ENCODE measurements around the gene YTHDF2. TPM values are rescaled to one million over a fixed set of nuclear protein-coding genes. Genes with fewer than 3 reads are reported as not detected.
A peak's percentile ranks its signal among the peaks of the same experiment; 100 is the strongest.
"Not testable (repeated sequence)": the region's sequence is repeated elsewhere in the genome, so short reads cannot be mapped to it uniquely, and the experiment has no call there.

The YTHDF2 gene
- total RNA-seq (2014; rRNA removed; shearing (Covaris generic)) = 35.7 and 46.4 TPM in 2 replicates

DNA sequence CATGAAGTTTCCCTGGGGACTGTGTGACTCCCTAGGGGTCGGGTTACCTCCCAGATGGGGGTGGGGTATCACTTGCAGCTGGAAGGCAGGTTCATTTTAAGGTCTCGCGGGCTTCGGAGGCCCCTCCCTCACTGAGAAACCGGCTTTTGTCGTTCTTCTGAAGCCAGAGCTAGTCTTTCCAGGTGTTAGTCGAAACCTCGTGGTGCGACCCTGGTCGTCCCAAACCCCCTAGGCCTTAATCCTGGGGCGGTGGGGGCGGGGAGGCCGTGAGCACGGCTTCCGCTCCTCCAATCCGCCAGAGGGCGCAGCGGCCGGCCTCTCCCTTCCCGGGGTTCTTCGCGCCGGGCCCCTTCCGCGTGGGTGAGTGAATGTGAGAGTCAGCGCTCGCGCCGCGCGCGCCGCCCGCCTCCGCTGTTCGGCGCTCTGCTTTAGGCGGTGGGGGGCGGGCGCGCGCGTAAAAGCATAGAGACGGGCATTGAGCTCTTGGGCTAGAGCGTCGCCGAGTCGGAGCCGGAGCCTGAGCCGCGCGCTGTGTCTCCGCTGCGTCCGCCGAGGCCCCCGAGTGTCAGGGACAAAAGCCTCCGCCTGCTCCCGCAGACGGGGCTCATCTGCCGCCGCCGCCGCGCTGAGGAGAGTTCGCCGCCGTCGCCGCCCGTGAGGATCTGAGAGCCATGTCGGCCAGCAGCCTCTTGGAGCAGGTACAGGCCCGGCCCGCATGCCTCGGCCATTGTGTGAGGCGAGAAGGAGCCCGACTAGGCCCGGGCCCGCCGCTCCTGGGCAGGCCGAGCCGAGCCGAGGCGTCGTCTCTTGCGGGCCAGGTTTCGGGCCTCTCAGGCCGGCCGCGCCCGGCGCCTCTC, at the start of gene YTHDF2:
Gene YTHDF2, plus strand, starts transcription at position 491 of the 857 bp plus-strand sequence. Its CDS starts 181 bp downstream, at position 672.
- no peaks in the 10 kb centered on the region for H3K9me3 ChIP-seq (replicated peaks)
- peak within 1 kb of the TSS; percentile 73 for H3K27ac ChIP-seq
- H3K4me3 ChIP-seq = peak within 1 kb of the TSS; percentile 89
- DNase-seq (ENCODE audit: low read depth in 1 of 2, low spot score in 2 of 2) = peak; percentile 98
- H3K27me3 ChIP-seq (replicated peaks) = no peaks in the 10 kb centered on the region
- H3K36me3 ChIP-seq = peaks cover 47% of the 10 kb centered on the region
- peaks cover 15% of the 10 kb centered on the region for H3K4me1 ChIP-seq (replicated peaks)

DNA sequence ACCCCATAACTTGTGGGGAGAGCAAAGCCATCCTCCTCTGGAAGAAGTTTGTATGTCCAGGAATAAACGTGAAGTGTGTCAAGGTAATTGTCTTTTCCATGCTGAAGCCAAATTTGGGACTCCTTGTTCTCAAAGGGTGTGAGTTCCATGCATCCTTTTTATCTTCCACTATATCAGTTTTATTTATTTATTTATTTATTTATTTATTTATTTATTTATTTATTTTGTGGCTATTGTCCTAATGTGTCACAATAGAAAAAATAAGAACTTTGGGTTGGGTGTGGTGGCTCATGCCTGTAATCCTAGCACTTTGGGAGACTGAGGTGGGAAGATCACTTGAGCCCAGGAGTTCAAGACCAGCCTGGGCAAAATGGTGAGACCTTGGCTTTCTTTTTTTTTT, 45.1 kb upstream of the YTHDF2 start:
- DNase-seq (ENCODE audit: low read depth in 1 of 2, low spot score in 2 of 2); H3K4me3 ChIP-seq: not testable (repeated sequence)

DNA sequence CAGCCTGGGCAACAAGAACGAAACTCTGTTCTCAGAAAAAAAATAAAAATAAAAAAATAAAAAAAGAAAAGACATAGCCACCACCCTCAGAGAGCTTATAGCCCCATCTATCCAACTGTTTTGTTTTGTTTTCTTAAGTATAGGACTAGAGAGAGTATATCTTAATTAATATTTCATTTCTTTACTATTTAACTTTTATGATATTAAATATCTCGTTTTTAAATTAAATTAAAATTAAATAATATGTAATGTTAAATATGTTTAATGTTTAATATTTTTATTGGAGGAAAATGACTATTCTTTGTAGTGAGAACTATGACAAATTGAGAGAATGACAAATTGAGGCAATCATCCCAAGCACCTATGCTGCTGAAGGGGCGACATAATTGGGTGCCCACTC, 33.1 kb upstream of the YTHDF2 start:
- H3K27ac ChIP-seq = no peak overlapping the region
- H3K36me3 ChIP-seq = peaks cover 31% of the 10 kb centered on the region
- no peaks in the 10 kb centered on the region for H3K9me3 ChIP-seq (replicated peaks)
- H3K4me3 ChIP-seq = no peak overlapping the region
- no peak for DNase-seq (ENCODE audit: low read depth in 1 of 2, low spot score in 2 of 2)
- no peaks in the 10 kb centered on the region for H3K4me1 ChIP-seq (replicated peaks)
- H3K27me3 ChIP-seq (replicated peaks) = no peaks in the 10 kb centered on the region

More for the DNA sequence above, 45.1 kb upstream of the YTHDF2 start:
- H3K4me1 ChIP-seq (replicated peaks); H3K27me3 ChIP-seq (replicated peaks); H3K27ac ChIP-seq; H3K9me3 ChIP-seq (replicated peaks): not testable (repeated sequence)
- H3K36me3 ChIP-seq = peaks cover 39% of the 10 kb centered on the region

DNA sequence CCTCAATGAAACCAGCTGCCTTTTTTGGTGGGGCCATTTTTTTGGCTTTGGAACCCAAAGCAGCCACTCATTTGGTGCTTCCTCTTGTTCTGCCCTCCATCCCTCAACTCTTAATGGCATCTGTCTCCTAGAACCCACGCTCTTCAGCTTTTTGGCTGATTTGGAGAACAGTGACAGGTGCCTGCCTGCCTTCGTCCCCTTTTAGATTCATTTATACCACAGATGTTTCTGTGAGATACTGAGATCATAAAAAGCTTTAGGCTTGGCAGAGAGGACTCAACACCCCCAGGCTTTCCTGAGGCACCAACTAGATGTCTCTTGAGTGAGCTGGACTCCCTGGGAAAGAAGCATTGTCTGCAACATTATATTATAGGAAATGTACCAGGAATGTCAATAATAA, 20.4 kb upstream of the YTHDF2 start:
- Histone ChIP-seq H3K36me3 (peaks cover 19% of the 10 kb centered on the region), H3K4me3 (no peak overlapping the region), H3K27ac (no peak overlapping the region), H3K4me1 (replicated peaks) (peaks cover 12% of the 10 kb centered on the region), H3K27me3 (replicated peaks) (no peaks in the 10 kb centered on the region), H3K9me3 (replicated peaks) (no peaks in the 10 kb centered on the region; the same call in 1 of the 2 replicates)
- DNase-seq (ENCODE audit: low read depth in 1 of 2, low spot score in 2 of 2) = no peak

DNA sequence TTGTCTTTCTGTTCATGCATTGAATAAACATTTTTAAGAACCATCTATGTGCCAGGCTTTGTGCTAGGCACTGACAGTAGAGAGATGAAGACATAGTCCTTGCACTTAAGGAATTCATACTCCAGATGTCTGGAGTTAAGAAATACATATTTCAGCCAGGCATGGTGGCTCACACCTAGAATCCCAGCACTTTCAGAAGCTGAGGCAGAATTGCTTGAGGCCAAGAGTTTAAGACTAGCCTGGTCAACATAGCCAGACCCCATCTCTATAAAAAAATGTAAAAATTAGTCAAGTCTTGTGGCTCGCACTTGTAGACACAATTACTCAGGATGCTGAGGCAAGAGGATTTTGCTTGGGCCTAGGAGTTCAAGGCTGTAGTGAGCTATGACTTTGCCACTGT, 18.6 kb upstream of the YTHDF2 start:
- H3K9me3 ChIP-seq (replicated peaks) = no peaks in the 10 kb centered on the region
- no peak overlapping the region for H3K27ac ChIP-seq
- H3K4me1 ChIP-seq (replicated peaks) = peaks cover 12% of the 10 kb centered on the region
- no peaks in the 10 kb centered on the region for H3K27me3 ChIP-seq (replicated peaks)
- no peak overlapping the region for H3K4me3 ChIP-seq
- H3K36me3 ChIP-seq = peaks cover 17% of the 10 kb centered on the region
- DNase-seq (ENCODE audit: low read depth in 1 of 2, low spot score in 2 of 2) = no peak

DNA sequence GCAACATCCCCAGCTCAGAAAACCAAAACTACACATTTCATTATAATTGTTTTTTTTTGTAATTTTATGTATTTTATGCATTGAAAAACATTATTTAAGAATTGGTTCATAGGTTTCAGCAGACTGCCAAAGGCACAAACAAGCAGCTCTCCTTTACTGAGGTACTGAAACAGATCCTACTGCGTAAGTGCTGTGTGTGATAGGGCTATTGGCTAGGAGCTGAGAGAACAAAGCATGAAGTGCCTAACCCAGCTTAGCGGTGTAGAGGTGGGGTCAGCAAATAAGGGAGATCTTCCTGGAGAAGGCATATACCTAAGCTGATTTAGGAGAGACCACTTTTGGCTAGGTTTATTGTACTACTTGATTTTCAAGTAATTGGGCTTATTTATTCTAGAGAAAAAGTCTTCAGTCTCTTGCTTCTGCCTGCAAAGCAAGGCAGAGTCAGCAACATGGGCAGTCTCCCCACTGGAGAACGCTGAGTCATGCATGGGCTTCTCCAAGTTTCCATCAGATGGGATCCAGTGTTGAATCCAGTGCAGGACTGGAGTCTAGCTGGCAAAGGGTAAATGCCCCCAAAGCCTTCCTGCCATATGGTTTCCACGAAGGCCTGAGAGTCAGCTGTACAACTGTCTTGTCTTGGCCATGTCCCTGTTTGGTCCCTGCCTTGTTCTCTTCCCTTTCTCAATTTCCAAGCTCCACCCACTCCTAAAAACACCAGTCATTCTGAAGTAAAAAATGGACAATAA, 18.0 kb upstream of the YTHDF2 start:
- Histone ChIP-seq H3K27ac (no peak overlapping the region), H3K9me3 (replicated peaks) (no peaks in the 10 kb centered on the region), H3K36me3 (peaks cover 11% of the 10 kb centered on the region), H3K4me1 (replicated peaks) (peaks cover 12% of the 10 kb centered on the region), H3K27me3 (replicated peaks) (no peaks in the 10 kb centered on the region), H3K4me3 (no peak overlapping the region)
- peak in 1 of 2 experiments; percentile 14 for DNase-seq (ENCODE audit: low read depth in 1 of 2, low spot score in 2 of 2)

DNA sequence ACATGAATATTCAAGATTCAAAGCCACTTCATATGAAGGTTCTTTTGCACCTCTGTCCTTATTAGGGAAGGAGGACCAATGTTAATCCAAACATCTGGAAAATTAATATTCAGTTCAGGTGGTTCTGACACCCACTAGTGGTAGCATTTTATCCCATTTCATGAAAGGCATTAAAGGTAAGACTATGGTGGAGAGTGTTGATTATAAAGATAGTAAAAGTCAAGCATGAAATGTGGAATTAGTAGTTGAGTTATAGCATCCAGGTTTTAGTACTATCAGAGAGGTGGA, 17.5 kb upstream of the YTHDF2 start:
- no peak for DNase-seq (ENCODE audit: low read depth in 1 of 2, low spot score in 2 of 2)
- Histone ChIP-seq H3K4me3 (no peak overlapping the region), H3K27me3 (replicated peaks) (no peaks in the 10 kb centered on the region), H3K27ac (no peak overlapping the region), H3K4me1 (replicated peaks) (peaks cover 12% of the 10 kb centered on the region), H3K9me3 (replicated peaks) (no peaks in the 10 kb centered on the region), H3K36me3 (peaks cover 6% of the 10 kb centered on the region)

DNA sequence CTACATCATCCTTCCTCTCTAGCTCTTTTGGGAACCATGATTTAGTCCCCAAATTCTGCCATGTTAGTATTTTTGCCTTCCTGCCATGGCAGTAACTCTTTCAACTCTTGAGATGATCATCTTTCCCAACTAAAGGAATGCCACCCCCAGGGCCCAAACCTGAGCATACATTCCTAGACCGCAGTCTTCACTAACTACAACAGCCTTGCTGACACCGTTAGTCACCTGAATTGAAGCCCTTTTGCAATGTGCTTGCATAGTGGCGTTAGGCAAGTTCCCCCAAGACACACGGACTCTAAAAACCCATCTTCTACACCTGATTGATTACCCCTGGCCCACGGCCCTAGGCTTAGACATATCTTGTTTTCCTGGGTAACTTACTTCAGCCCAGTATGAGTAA, 16.4 kb upstream of the YTHDF2 start:
- Histone ChIP-seq H3K4me1 (replicated peaks) (peaks cover 12% of the 10 kb centered on the region), H3K36me3 (no peaks in the 10 kb centered on the region), H3K9me3 (replicated peaks) (no peaks in the 10 kb centered on the region), H3K4me3 (no peak overlapping the region), H3K27me3 (replicated peaks) (no peaks in the 10 kb centered on the region), H3K27ac (no peak overlapping the region)
- no peak for DNase-seq (ENCODE audit: low read depth in 1 of 2, low spot score in 2 of 2)

DNA sequence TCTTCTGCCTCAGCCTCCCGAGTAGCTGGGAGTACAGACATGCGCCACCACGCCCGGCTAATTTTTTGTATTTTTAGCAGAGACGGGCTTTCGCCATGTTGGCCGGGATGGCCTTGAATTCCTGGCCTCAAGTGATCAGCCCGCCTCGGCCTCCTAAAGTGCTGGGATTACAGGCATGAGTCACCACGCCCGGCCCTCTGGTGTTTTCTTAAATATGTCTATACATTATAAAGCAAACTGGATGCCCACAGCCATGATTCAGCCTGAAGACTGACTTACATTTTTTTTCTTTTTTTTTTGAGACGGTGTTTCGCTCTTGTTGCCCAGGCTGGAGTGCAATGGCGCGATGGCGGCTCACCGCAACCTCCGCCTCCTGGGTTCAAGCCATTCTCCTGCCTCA, 14.8 kb upstream of the YTHDF2 start:
- H3K4me1 ChIP-seq (replicated peaks) = peaks cover 12% of the 10 kb centered on the region
- not testable (repeated sequence) for H3K27ac ChIP-seq; DNase-seq (ENCODE audit: low read depth in 1 of 2, low spot score in 2 of 2); H3K9me3 ChIP-seq (replicated peaks); H3K4me3 ChIP-seq; H3K36me3 ChIP-seq; H3K27me3 ChIP-seq (replicated peaks)

DNA sequence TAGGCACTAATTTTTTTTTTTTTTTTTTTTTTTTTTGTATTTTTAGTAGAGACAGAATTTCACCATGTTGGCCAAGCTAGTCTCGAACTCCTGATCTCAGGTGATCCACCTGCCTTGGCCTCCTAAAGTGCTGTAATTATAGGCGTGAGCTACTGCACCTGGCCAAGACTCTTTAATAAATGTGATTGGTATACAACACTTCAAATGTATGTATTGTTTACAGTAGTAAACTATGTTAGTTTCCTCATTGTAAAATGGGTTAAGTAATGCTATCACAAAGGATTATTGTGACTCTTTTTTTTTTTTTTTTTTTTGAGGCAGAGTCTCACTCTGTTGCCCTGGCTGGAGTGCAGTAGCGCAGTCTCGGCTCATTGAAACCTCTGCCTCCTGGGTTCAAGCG, 11.4 kb upstream of the YTHDF2 start:
- H3K4me3 ChIP-seq; H3K36me3 ChIP-seq; DNase-seq (ENCODE audit: low read depth in 1 of 2, low spot score in 2 of 2); H3K4me1 ChIP-seq (replicated peaks); H3K27me3 ChIP-seq (replicated peaks); H3K27ac ChIP-seq; H3K9me3 ChIP-seq (replicated peaks): not testable (repeated sequence)

DNA sequence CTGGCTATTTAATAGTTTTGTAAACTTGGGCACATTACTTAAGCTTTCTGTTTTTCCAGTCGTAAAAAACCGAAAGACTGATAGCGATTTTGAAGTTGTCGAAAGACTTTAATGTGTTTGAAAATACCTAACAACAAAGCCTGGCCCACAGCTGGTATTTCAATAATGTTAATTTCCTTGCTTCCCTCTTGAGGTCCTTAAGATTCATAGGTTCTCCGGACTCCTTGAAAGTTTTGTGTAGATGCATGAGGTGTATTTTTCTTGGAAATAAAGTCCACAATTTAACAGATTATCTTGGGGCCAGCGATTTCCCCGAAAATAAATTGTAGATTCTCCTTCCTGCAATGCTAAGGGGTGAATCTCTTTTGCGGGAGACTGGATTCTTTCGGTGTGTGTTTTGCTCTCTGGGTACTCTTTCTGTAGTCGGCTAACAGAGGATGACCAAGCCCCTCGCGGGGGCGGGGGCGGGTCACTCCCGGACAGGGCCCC, 735 bp upstream of the YTHDF2 start:
- no peak for DNase-seq (ENCODE audit: low read depth in 1 of 2, low spot score in 2 of 2)
- H3K9me3 ChIP-seq (replicated peaks) = no peaks in the 10 kb centered on the region
- H3K27me3 ChIP-seq (replicated peaks) = no peaks in the 10 kb centered on the region
- H3K4me3 ChIP-seq = peak overlapping the region; percentile 89
- H3K27ac ChIP-seq = peak overlapping the region; percentile 56
- peaks cover 15% of the 10 kb centered on the region for H3K4me1 ChIP-seq (replicated peaks)
- peaks cover 40% of the 10 kb centered on the region for H3K36me3 ChIP-seq

DNA sequence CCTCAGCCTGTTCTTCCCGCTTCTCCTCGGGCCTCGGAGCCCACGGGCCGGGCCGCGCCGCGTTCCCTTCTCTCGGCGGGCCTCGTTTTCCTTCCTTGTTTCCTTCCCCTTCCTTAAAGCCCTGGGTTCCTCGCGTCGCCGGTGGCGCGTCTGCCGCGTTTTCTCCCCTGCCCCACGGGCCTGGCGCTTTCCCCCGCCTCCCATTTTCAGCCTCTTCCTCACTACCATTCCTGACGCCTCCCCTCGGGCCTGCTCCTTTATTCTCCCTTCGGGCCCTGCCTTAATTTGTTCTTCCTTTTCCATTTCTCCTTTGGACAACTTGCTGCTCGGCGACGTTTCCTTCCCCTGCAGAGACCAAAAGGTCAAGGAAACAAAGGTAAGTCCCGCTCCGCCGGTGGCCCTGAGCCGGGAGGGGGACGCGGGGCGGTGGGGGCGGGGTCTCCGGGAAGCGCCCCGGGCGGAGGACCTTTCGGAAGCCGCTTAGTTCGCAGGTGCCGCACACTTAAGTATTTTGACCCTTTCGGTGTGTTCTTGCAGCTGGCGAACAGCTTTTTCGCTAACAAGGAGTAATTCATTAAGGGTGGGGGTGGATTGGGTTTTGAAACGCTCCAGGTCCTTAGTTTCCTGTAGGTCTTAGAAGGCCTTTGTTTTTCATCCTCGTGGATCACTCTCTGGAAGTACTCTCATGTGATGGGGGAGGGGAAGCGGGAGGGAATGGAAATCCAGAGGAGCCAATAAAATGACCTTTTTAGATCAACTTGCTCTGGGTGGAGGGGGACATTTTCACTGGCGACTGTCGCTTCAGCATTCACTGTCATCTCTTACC, 780 bp downstream of the YTHDF2 start:
- peak overlapping the region; percentile 89 for H3K4me3 ChIP-seq
- peak; percentile 51 to 58 for DNase-seq (ENCODE audit: low read depth in 1 of 2, low spot score in 2 of 2)
- no peaks in the 10 kb centered on the region for H3K9me3 ChIP-seq (replicated peaks)
- H3K36me3 ChIP-seq = peaks cover 56% of the 10 kb centered on the region
- peak overlapping the region; percentile 73 for H3K27ac ChIP-seq
- no peaks in the 10 kb centered on the region for H3K27me3 ChIP-seq (replicated peaks)
- H3K4me1 ChIP-seq (replicated peaks) = peaks cover 15% of the 10 kb centered on the region

DNA sequence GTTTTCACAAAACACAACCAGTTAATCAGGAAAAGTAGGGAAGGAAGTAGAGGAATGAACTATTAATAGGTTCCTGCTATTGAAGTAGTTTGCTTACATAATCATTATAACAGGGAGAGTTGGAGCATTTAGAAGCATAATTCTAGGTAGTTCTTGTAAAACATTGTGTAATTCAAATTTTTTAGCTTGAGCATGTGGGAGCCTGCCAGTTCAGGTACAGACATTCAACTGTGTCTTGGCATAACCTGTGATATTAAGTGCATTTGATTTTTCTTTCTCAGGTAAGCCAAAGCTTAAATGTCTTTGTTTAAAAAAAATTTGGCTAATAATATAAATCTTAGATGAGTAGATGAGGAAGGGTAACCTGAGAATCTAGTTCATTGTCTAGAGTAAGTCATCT, 3.4 kb downstream of the YTHDF2 start:
- Histone ChIP-seq H3K4me1 (replicated peaks) (peaks cover 15% of the 10 kb centered on the region), H3K36me3 (peaks cover 81% of the 10 kb centered on the region), H3K4me3 (no peak overlapping the region), H3K27ac (no peak overlapping the region), H3K9me3 (replicated peaks) (no peaks in the 10 kb centered on the region), H3K27me3 (replicated peaks) (no peaks in the 10 kb centered on the region)
- DNase-seq (ENCODE audit: low read depth in 1 of 2, low spot score in 2 of 2) = no peak
